Endothelial cell of hepatic sinusoid (primary cell): ENCODE results near the gene UBXN10.
"Not testable (repeated sequence)": the region's sequence is repeated elsewhere in the genome, so short reads cannot be mapped to it uniquely, and the experiment has no call there.

Experiments
- in situ Hi-C: cut with HindIII; loops from 2 replicates; pipeline ENCODE4 v1.10.0; 2017; ENCODE audit warnings: low sequenced_read_pairs

Gene UBXN10

DNA sequence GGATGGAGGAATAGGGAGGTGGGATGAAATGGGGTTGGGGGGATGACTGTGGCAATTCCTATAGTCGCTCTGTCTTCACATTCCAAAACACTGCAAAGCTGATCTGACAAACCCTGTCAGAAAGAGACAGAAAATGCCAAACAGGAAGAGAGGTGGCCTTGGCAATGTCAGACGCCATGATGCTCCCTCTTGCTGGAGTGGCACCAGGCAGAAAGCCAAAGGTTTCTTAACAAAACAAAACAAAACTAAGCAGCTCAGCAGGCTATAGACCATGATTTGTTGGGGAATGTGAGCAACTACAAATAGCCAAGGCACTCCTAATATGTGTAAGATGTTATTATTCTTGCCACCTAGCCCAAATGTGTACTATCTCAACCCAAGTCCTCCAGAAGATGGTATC, 43.3 kb downstream of the UBXN10 start:
- in situ Hi-C loops: no loop called here

DNA sequence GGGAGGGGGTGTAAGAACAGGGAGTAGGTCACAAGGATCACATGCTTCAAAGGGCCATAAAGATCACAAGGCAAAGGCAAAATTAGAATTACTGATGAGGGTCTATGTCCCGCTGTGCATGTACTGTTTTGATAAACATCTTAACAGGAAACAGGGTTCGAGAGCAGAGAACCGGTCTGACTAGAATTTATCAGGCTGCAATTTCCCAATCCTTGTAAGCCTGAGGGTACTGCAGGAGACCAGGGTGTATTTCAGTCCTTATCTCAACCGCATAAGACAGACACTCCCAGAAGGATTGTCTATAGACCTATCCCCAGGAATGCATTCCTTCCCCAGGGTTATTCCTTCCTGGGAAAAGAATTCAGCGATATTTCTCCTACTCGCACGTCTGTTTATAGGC, 46.7 kb downstream of the UBXN10 start:
- in situ Hi-C loops: not testable (repeated sequence)

DNA sequence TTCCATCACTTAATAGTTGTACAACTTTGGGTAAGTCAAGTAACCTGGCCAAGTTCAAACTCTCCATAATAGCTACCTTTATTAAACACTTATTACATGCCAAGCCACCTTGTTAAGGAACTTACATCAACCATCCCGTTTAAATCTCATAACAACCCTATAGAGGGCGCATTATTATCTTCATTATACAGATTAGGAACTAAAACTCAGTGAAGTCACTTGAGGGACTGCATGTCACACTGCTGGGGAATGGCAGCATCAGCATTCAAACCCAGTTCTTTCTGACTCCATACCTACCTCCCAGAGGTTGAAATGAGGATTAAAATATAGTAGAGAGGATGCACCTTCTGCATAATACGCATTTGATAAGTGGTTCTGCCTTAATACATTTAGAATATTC, 47.5 kb downstream of the UBXN10 start:
- in situ Hi-C loops: no loop called here

DNA sequence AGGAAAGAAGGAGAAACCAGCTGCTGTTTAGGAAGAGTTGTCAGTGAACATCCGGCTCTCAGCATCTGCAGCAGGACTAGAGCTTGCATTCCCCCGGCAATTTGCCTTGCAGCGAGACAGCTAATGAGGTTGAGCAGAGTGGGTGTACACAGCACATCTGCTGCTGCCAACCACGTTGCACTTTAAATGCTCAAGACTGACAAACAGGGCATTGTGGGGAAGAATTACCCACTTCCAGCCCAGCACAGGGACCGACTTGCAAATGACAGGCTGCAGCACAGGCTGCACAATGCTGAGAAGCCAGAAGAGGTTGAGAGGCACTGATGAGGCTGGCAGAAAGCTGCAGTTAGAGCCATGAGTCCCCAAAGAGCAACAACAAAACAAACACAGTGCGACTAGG, 48.0 kb downstream of the UBXN10 start:
- in situ Hi-C loops: no loop called here

DNA sequence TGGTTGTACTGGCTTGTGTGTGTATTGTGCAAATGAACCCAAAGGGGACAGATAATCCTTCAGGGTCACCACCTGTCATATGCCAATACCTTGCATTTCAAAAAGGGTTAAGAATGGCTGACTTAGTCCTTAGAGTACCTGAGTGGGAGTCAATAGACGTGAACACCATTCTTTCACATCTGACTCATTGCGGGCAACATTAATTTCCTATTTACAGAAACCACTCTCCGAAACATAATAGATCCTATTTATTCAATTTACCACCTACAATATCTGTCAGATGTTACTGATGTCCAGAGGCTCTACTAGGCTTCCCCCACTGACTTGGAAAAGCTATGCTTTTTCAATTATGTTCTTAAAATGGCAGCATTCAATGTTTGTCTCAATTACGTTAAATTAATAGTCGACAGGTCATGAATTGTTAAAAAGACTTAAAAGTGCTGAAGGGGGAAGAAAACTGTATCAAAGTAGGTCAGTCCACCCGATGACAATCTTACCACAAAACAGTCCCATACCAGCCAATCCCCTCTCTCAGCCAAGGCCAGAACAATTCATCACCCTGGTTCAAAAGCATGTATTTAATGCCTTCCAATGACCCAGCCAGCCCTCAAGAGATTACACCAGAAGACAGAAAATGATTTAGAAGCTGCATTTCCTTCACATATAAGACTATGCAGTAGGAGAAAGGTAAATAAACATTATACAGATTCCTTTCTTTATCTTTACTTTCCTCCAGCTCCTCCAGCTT, 49.1 kb downstream of the UBXN10 start:
- in situ Hi-C loops: no loop called here

DNA sequence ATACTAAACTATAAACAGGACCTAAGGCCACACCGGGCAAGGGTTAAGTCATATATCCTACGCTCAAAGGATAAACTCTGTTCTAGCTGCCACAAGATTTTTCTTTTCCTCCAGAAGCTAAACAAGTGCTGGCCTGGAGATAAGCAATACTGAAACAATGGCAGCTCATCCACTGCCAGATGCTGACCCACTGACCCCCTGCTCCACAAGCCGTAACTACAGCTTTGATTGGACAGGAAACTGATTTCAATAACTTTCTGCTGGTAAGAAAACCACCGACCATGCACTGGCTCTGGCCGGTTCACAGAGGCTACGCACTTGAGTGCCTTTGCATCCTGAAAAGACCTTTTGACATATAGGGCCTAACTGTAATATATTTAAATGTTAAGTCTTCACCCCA, 51.8 kb downstream of the UBXN10 start:
- in situ Hi-C loops: no loop called here

DNA sequence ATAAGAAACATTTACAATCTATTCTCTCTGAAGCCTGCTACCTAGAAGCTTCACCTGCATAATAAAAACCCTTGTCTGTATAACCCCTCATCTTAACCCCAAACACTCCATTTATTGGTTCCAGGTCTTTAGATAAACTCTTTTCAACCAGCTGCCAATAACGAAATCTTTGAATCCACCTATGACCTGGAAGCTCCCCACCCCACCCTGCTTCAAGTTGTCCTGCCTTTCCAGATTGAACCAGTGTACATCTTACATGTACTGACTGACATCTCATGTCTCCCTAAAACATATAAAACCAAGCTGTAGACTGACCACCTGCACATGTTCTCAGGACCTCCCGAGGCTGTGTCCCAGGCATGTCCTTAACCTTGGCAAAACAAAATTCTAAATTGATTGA, 54.1 kb downstream of the UBXN10 start:
- in situ Hi-C loops: no loop called here

DNA sequence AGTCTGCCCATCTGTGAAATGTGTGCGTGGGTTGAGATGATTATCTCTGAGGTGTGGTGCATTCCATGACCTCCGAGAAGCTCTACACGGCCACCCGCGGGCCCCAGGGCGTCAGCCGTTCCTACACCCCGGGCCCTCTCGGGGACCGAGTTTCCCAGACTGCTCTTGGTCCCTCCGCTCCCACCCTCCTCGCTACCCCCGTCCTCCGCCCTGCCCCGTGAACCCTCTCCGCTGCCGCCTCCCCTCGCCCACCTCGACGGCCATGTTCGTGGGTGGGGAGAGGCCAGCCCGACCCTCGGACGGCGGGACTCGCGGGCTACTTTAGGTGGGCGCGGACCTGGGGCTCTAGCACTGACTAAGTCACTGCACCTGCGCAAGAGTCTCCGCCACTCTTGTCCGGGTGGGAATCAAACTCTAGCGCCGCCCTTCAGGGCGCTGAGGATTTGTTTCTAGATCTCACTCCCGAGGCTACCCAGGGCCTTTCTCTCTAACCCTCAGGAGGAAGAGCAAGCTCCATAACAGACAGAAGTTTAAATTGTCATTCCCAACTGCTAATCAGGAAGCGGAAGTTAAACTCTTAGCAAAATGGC, 57.1 kb downstream of the UBXN10 start:
- in situ Hi-C loops: no loop called here
